ENCODE measurements around the gene NEK8.

DNA sequence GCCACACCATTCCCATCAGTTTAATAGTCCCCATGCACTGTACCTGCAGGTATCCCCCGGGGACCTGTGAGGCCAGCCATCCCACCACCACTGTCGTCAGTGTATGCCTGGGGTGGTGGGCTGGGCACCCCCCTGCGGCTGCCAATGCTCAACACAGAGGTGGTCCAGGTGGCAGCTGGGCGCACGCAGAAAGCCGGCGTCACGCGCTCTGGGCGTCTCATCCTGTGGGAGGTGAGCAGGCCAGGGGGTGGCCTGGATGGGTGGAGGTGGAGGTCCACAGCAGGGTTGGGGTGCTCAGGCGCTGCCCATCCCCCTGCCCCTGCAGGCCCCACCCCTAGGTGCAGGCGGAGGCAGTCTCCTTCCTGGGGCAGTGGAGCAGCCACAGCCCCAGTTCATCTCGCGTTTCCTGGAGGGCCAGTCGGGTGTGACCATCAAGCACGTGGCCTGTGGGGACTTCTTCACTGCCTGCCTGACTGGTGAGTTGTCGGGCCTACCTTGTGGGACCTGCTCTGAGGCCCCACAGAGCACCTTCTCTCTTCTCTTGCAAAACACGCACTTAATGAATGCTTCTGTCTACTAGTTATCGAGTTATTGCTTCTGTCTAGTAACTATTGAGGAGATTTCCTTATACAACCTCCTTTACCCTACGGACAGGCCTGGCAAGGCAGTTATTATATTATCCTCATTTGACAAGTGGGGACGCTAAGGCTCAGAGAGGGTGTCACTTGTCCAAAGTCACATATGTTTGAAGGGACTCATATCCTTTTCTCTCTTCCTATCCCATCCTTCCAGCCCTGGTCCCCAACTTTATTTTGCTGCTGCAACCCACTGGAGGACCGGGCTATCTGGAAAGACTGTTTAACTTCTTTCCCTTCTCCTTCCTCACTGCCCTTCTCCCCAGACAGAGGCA lies 9.4 kb downstream of the NEK8 start:
- TF ChIP-seq, protein P1, sequence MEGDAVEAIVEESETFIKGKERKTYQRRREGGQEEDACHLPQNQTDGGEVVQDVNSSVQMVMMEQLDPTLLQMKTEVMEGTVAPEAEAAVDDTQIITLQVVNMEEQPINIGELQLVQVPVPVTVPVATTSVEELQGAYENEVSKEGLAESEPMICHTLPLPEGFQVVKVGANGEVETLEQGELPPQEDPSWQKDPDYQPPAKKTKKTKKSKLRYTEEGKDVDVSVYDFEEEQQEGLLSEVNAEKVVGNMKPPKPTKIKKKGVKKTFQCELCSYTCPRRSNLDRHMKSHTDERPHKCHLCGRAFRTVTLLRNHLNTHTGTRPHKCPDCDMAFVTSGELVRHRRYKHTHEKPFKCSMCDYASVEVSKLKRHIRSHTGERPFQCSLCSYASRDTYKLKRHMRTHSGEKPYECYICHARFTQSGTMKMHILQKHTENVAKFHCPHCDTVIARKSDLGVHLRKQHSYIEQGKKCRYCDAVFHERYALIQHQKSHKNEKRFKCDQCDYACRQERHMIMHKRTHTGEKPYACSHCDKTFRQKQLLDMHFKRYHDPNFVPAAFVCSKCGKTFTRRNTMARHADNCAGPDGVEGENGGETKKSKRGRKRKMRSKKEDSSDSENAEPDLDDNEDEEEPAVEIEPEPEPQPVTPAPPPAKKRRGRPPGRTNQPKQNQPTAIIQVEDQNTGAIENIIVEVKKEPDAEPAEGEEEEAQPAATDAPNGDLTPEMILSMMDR (IDR thresholded peaks at IDR 0.05; ENCODE audit: insufficient read depth, low read length, poor library complexity, severe bottlenecking): no peak
- no peak for TF ChIP-seq EZH2phosphoT487 (conservative IDR thresholded peaks at IDR 0.05; ENCODE audit: low read length)

All from SU-DHL-6 (cell line).